Esophagus muscularis mucosa (tissue), 4 donors: ENCODE results near the gene ATP5PO. TPM values are rescaled to one million over a fixed set of nuclear protein-coding genes. Genes with fewer than 3 reads are reported as not detected.

ENCODE experiments used
- DNase-seq: peaks from one replicate; pipeline ENCODE4 v3.0.0-alpha.2; 2017; ENCODE audit errors: extremely low spot score
- H3K27ac ChIP-seq, 4 donors: fragments of 200-600 bp; sonication (generic); replicated peaks in 1 of 4; 1 replicate in 3 of 4; 2 replicates in 1 of 4; pipeline ENCODE4 v1.5.1; 2016 to 2019; ENCODE audit warnings: mild to moderate bottlenecking in 1 of 4
- H3K27me3 ChIP-seq, 4 donors: fragments of 200-600 bp; sonication (generic); one replicate each; pipeline versions ENCODE4 v1.5.1 to v1.6.0; 2016 to 2019
- H3K36me3 ChIP-seq, 4 donors: fragments of 200-600 bp; sonication (generic); one replicate each; pipeline ENCODE4 v1.5.1; 2016 to 2019
- H3K4me1 ChIP-seq, 4 donors: fragments of 200-600 bp; sonication (generic); one replicate each; pipeline ENCODE4 v1.5.1; 2016 to 2019
- H3K4me3 ChIP-seq, 4 donors: fragments of 200-600 bp; sonication (generic); 1 replicate in 2 of 4; 2 replicates in 2 of 4; pipeline ENCODE4 v1.5.1; 2016 to 2019; ENCODE audit warnings: mild to moderate bottlenecking in 4 of 4, moderate library complexity in 1 of 4
- H3K9me3 ChIP-seq, 4 donors: fragments of 200-600 bp; sonication (generic); 1 replicate in 3 of 4; 2 replicates in 1 of 4; pipeline ENCODE4 v1.5.1; 2016 to 2019
- CTCF ChIP-seq, 3 experiments: fragments of 200-600 bp in 2 of 3; fragments of 450-650 bp in 1 of 3; sonication (generic) in 2 of 3; IDR thresholded peaks; one replicate each; pipeline ENCODE4 v1.5.1; 2017 to 2019; ENCODE audit warnings: antibody characterized with exemption in 3 of 3, mild to moderate bottlenecking in 2 of 3, moderate library complexity in 1 of 3
- EP300 ChIP-seq: sonication (generic); formaldehyde crosslinking; IDR thresholded peaks from one replicate; pipeline ENCODE4 v1.6.1; 2017; ENCODE audit warnings: antibody characterized with exemption
- POLR2A ChIP-seq: fragments of 450-650 bp; IDR thresholded peaks from one replicate; pipeline ENCODE4 v1.6.1; 2017; ENCODE audit warnings: antibody characterized with exemption, moderate library complexity, mild to moderate bottlenecking, low read depth
- POLR2AphosphoS5 ChIP-seq, 2 donors: sonication (generic); formaldehyde crosslinking; IDR thresholded peaks; one replicate each; pipeline ENCODE4 v1.6.1; 2017; ENCODE audit warnings: antibody characterized with exemption in 2 of 2
- WGBS: methylation state at CpG from one replicate; pipeline ENCODE4 v1.1.5; 2018; 5-methylcytosine and 5-hydroxymethylcytosine counted together
- intact Hi-C: fragments of 100-400 bp; cut with DNase I; formaldehyde crosslinking; loops from one replicate; pipeline ENCODE4 v1.15.1; 2023
- total RNA-seq, 4 donors: library from RNA; depleted of rRNA; stranded (reverse); fragments of >200 nt; gene quantifications; one replicate each; pipeline versions ENCODE4 v1.1.0 to v1.2.1, GENCODE V29; 2016

Gene ATP5PO, protein sequence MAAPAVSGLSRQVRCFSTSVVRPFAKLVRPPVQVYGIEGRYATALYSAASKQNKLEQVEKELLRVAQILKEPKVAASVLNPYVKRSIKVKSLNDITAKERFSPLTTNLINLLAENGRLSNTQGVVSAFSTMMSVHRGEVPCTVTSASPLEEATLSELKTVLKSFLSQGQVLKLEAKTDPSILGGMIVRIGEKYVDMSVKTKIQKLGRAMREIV
- total RNA-seq: 100 to 1,000 TPM; 130 to 289 (median 195) TPM

- peak; percentile 95 to 99 for TF ChIP-seq POLR2AphosphoS5 (IDR thresholded peaks at IDR 0.05)
- peak in 1 of 3 experiments; percentile 35 for TF ChIP-seq CTCF (IDR thresholded peaks at IDR 0.05)
- no peak for TF ChIP-seq EP300
- peak; percentile 77 for TF ChIP-seq POLR2A
- Histone ChIP-seq H3K4me1 (peaks cover 23 to 30% (median 26%) of the 10 kb centered on the region in 4 donors), H3K9me3 (no peaks in the 10 kb centered on the region), H3K4me3 (peak within 1 kb of the TSS; percentile 61 to 94 (median 88)), H3K36me3 (peaks cover 11 to 30% (median 22%) of the 10 kb centered on the region in 4 donors), H3K27me3 (no peaks in the 10 kb centered on the region), H3K27ac (peak within 1 kb of the TSS; percentile 81 to 93 (median 86))
- DNase-seq: peak; percentile 99
- under 1% methylated on average over 25 of the region's 45 CpGs for WGBS
- intact Hi-C loops: loop anchor here (10.0 kb wide), 1 partner anchor 699 kb away; the partner anchor contains the start of gene RCAN1
Observed at GRCh38 chr21:33915368-33916199, at the start of gene ATP5PO. ATP5PO (minus strand) TSS chr21:33915804; CDS start chr21:33915763, 41 bp downstream.

DNA sequence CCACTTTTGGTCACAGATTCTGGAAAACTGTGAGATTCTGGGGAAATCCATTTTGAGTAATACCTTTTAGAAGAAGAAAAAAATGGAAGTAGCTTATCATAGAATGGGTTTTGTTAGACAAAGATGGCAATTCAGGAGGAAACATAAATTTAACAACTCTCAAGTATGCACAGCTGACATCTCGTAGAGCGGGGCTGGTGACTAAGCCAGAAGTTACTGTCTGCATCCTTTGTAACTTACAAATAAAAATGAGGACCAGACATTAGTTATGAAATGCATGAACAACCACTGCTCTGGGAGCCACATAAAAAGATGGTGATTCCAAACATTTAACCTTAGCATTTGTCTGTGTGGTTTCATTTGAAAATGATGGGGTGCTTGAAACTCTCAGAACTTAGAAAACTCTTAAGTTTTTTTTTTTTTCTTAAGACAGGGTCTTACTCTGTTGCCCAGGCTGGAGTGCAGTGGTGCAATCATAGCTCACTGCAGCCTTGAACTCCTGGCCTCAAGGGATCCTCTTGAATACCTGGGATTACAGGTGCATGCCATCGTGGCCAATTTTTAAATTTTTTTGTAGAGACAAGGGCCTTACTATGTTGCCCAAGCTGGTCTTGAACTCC lies 49.2 kb upstream of the ATP5PO start:
- Histone ChIP-seq H3K36me3 (no peaks in the 10 kb centered on the region), H3K4me1 (peaks cover 13 to 16% (median 15%) of the 10 kb centered on the region in 4 donors), H3K9me3 (peaks cover 0 to 12% (median 8%) of the 10 kb centered on the region in 4 donors), H3K27ac (no peak overlapping the region), H3K4me3 (no peak overlapping the region), H3K27me3 (no peaks in the 10 kb centered on the region)
- DNase-seq: no peak
- 89% methylated on average over 3 of the region's 3 CpGs for WGBS
- intact Hi-C loops: no loop called here
- TF ChIP-seq EP300: no peak
- TF ChIP-seq CTCF (IDR thresholded peaks at IDR 0.05): no peak
- TF ChIP-seq POLR2A: no peak
- TF ChIP-seq POLR2AphosphoS5 (IDR thresholded peaks at IDR 0.05): no peak

DNA sequence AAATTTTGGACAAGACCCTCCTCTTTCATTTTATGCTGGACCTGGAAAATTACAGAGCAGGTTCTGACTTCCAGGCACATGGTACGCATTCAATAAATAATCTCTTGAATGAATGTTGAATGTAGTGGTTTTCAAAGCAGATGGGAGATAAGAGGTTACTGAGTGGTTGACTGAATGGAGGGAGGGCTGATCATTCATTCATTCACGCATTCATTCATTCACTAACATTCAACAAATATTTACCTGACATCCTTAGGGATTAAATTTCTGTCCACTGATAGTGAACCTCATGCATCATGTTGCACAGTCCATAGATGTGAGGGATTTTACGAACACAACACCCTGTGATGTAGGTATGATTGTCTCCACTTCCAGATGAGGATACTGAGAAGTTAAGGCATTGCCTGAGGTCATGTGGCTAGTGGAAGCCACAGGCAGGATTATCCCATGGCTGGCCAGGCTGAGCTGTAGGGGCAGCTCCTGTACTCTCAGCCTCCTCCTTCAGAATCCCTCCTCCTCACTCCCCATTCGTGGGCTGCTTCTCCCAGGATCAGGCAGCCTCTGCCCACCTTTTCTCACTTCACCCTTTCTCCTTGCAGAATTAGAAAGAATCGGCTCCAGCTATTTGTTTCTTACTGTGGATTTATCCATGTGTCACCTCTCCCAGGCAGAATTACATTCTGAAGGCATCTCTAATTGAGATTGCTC lies 48.4 kb upstream of the ATP5PO start:
- Histone ChIP-seq H3K36me3 (no peaks in the 10 kb centered on the region), H3K27ac (no peak overlapping the region), H3K4me3 (no peak overlapping the region), H3K9me3 (peaks cover 0 to 20% (median 15%) of the 10 kb centered on the region in 4 donors), H3K27me3 (no peaks in the 10 kb centered on the region), H3K4me1 (peaks cover 7 to 8% (median 8%) of the 10 kb centered on the region in 4 donors)
- WGBS: 87% methylated on average over 5 of the region's 5 CpGs
- peak; percentile 42 for DNase-seq
- intact Hi-C loops: no loop called here
- no peak for TF ChIP-seq POLR2A

GRCh38 chr21:33962290-33962689 lies 46.7 kb upstream of the ATP5PO start:
- 94% methylated on average over 6 of the region's 6 CpGs for WGBS
- Histone ChIP-seq H3K36me3 (no peaks in the 10 kb centered on the region), H3K9me3 (peaks cover 0 to 22% (median 15%) of the 10 kb centered on the region in 4 donors), H3K27me3 (no peaks in the 10 kb centered on the region), H3K4me3 (no peak overlapping the region), H3K4me1 (no peaks in the 10 kb centered on the region), H3K27ac (no peak overlapping the region)
- intact Hi-C loops: no loop called here
- DNase-seq: no peak
- no peak for TF ChIP-seq EP300
- no peak for TF ChIP-seq CTCF (IDR thresholded peaks at IDR 0.05)
- TF ChIP-seq POLR2AphosphoS5 (IDR thresholded peaks at IDR 0.05): no peak
- no peak for TF ChIP-seq POLR2A
